ENCODE results near the gene FRMD7. TPM values are rescaled to one million over a fixed set of nuclear protein-coding genes. Genes with fewer than 3 reads are reported as not detected.

Gene FRMD7
- total and polyA plus RNA-seq, 2 of the 13 experiments (the other 11 are each of a cell fraction or from before 2014, with no cell fraction given), result 0.04 TPM; not detected in 1

- POLR2A ChIA-PET, result no interaction called here
- intact Hi-C loops (cut with micrococcal nuclease; ENCODE audit: unreplicated experiment) (loop anchor here (5.0 kb wide), 2 partner anchors 55 to 140 kb away; partner anchors contain the start of genes RAP2C and STK26), in situ Hi-C loops (cut with HindIII; ENCODE audit: extremely low pct_ligation_motif_present, low pct_unique_long_range_greater_than_20kb) (loop anchor here (5.0 kb wide), 1 partner anchor 140 kb away; the partner anchor contains the start of gene RAP2C)
- Histone ChIP-seq H3K4me1 (ENCODE audit: insufficient read depth, low read length) (peaks cover 36% of the 10 kb centered on the region), H4K20me1 (ENCODE audit: insufficient read depth, low read length) (no peaks in the 10 kb centered on the region), H3K27me3 (ENCODE audit: control insufficient read depth in 1 of 2, insufficient read depth in 2 of 2, low read length in 2 of 2) (no peaks in the 10 kb centered on the region), H3K4me2 (ENCODE audit: low read depth, low read length) (peak overlapping the region; percentile 75), H3K9me3 (ENCODE audit: low read length) (no peaks in the 10 kb centered on the region), H3K79me2 (ENCODE audit: insufficient read depth, low read length) (no peaks in the 10 kb centered on the region), H3K36me3 (replicated peaks in 1 of 2; ENCODE audit: control insufficient read depth in 1 of 2, insufficient read depth in 2 of 2, low read length in 2 of 2) (no peaks in the 10 kb centered on the region), H3K27ac (ENCODE audit: extremely low read length, insufficient read depth, low read length) (peak overlapping the region; percentile 71), H3K4me3 (replicated peaks in 1 of 3; ENCODE audit: insufficient read depth in 1 of 3, low read depth in 2 of 3, low read length in 3 of 3) (peak overlapping the region in 1 of 3 experiments; percentile 6; a peak in 2 of 6 replicates), H3K9ac (ENCODE audit: insufficient read depth, low read depth, low read length) (no peak overlapping the region; the same call in 1 of the 2 replicates), H2AFZ (ENCODE audit: low read length) (no peak overlapping the region)
- BruUV-seq (replicated peaks), result TSS peak; percentile 86
- ATAC-seq (peak; percentile 77), FAIRE-seq (no peak), DNase-seq (ENCODE audit: low spot score) (peak; percentile 40)
- CTCF ChIA-PET (ENCODE audit: low intra/inter-chr PET ratio, low total read pairs), result no interaction called here
- WGBS (ENCODE audit: low lambda C conversion rate), result 0% methylated on average over 1 of the region's 1 CpG
- TF ChIP-seq HNF4A (CRISPR knock-in tag; IDR thresholded peaks at IDR 0.05) (peak; percentile 36), SNRNP70 (IDR thresholded peaks at IDR 0.05; ENCODE audit: low read depth, low read length) (no peak), FOXP1 (IDR thresholded peaks at IDR 0.05) (no peak), FOXP1 (CRISPR knock-in tag; IDR thresholded peaks at IDR 0.05) (peak; percentile 10; the same call in 1 of the 2 replicates), PLSCR1 (CRISPR knock-in tag; IDR thresholded peaks at IDR 0.05; ENCODE audit: borderline replicate concordance) (no peak)
Measured at GRCh38 chrX:132077414-132077813, 50.4 kb downstream of the FRMD7 start.

GRCh38 chrX:132071254-132071653, 56.6 kb downstream of the FRMD7 start:
- Histone ChIP-seq H3K79me2 (ENCODE audit: insufficient read depth, low read length) (no peaks in the 10 kb centered on the region), H2AFZ (ENCODE audit: low read length) (no peak overlapping the region), H3K9ac (ENCODE audit: insufficient read depth, low read depth, low read length) (no peak overlapping the region), H3K27me3 (ENCODE audit: control insufficient read depth in 1 of 2, insufficient read depth in 2 of 2, low read length in 2 of 2) (no peaks in the 10 kb centered on the region), H3K9me3 (ENCODE audit: low read length) (no peaks in the 10 kb centered on the region), H3K36me3 (replicated peaks in 1 of 2; ENCODE audit: control insufficient read depth in 1 of 2, insufficient read depth in 2 of 2, low read length in 2 of 2) (0 out of 5 replicates have a peak, but pooled peaks cover 0 to 1% of the 10 kb centered on the region in 2 experiments), H3K27ac (ENCODE audit: extremely low read length, insufficient read depth, low read length) (no peak overlapping the region), H3K4me1 (ENCODE audit: insufficient read depth, low read length) (peaks cover 10% of the 10 kb centered on the region), H3K4me2 (ENCODE audit: low read depth, low read length) (no peak overlapping the region), H4K20me1 (ENCODE audit: insufficient read depth, low read length) (no peaks in the 10 kb centered on the region), H3K4me3 (replicated peaks in 1 of 3; ENCODE audit: insufficient read depth in 1 of 3, low read depth in 2 of 3, low read length in 3 of 3) (no peak overlapping the region)
- no peak for ATAC-seq
- POLR2A ChIA-PET, result no interaction called here
- intact Hi-C loops (cut with micrococcal nuclease; ENCODE audit: unreplicated experiment), result loop anchor here (1.0 kb wide), 1 partner anchor 230 kb away; no protein-coding TSS in a partner anchor
- DNase-seq (ENCODE audit: low spot score), result peak; percentile 1
- in situ Hi-C loops (cut with HindIII; ENCODE audit: extremely low pct_ligation_motif_present, low pct_unique_long_range_greater_than_20kb), result no loop called here
- FAIRE-seq, result no peak
- no TSS peak for BruUV-seq (replicated peaks)
- CTCF ChIA-PET (ENCODE audit: low intra/inter-chr PET ratio, low total read pairs), result interaction anchor here (1.0 kb wide), 1 partner anchor 230 kb away, joined by 3 read pairs; no protein-coding TSS in a partner anchor
- no peak for TF ChIP-seq SIN3B (IDR thresholded peaks at IDR 0.05; ENCODE audit: low read length)
- TF ChIP-seq ZNF280D (CRISPR knock-in tag; IDR thresholded peaks at IDR 0.05), result no peak
- no peak for TF ChIP-seq SOX13 (IDR thresholded peaks at IDR 0.05)
- TF ChIP-seq SOX13 (CRISPR knock-in tag; conservative IDR thresholded peaks at IDR 0.05 in 1 of 2, IDR thresholded peaks at IDR 0.05 in 1 of 2), result no peak
- TF ChIP-seq TFDP1 (CRISPR knock-in tag; IDR thresholded peaks at IDR 0.05; ENCODE audit: borderline replicate concordance), result no peak
- no peak for TF ChIP-seq NFYC (CRISPR knock-in tag; IDR thresholded peaks at IDR 0.05)
- peak; percentile 30; the same call in 1 of the 2 replicates for TF ChIP-seq STAG1 (CRISPR knock-in tag; IDR thresholded peaks at IDR 0.05)
- no peak for TF ChIP-seq FOSL2 (CRISPR knock-in tag; IDR thresholded peaks at IDR 0.05)
- TF ChIP-seq KAT7 (CRISPR knock-in tag; IDR thresholded peaks at IDR 0.05; ENCODE audit: borderline replicate concordance), result no peak
